GM18519 (cell line): ENCODE data around the gene RNF5.
"Not testable (repeated sequence)": the region's sequence is repeated elsewhere in the genome, so short reads cannot be mapped to it uniquely, and the experiment has no call there.

Experiments
- ATAC-seq: cut with Tn5 transposase; IDR thresholded peaks from one replicate; pipeline ENCODE4 v1.9.1; 2021; ENCODE audit warnings: mild to moderate bottlenecking, moderate library complexity; ENCODE audit not compliant: unreplicated experiment, low FRiP score

RNF5 gene

DNA sequence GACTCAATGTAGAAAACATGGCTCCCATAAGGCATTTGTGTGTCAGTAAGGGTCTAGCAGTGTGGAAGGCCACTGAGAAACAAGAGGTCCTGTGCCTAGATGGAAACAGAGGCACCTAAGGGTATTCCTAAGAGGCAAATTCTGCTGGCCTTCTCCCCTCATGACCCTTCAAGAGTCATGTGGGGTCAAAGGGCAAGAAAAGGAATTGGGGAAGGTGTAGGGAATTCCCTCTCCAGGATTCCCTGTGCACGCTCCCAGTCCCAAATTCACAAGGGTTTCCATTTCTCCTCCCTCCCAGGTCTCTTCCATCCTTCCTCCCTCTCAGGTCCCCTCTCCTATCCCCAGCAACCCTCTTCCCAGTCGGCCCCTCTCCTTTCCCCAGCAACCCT lies 2.9 kb upstream of the RNF5 start:
- no peak for ATAC-seq

DNA sequence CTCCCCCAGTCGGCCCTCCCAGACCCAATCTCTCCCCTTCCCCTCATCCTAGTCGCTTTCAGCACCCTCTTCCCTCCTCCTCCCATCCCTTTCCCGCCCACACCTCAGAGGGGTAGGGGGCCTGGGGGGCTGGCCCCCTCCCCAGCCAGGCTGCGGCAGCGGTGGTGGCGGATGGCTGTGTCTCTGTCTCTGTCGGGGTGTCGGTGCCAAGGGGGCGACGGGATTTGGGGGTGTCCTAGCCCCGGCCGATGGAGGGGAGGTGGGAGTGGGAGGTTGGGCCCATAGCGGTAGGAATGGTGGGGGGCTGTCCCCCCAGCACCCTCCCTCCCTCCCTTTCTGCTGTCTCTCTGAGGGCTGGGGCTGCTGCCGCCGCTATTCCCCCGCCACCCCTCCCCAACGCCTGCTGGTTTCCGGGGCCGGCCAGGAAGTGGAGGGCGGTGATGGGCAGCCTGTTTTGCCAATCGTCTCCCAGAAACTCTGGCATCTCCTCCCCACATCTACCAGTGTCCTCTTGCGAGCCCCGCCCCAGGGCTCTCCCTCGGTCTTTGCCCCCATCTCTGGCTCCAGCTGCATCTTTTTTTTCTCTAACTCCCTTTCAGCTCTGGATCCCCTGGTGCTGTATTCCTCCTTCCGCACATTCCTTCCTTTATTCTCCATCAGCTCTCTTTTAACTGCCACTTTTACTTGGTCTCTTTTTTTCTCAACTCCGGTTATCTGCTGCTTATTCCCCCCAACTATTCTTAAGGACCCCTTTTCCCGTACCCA lies 2.3 kb upstream of the RNF5 start, which contains the start of gene AGPAT1:
TSS of gene AGPAT1 (minus strand) at position 374 of the 765 bp plus-strand sequence. CDS start 4,588 bp downstream, outside the sequence.
- no peak for ATAC-seq

DNA sequence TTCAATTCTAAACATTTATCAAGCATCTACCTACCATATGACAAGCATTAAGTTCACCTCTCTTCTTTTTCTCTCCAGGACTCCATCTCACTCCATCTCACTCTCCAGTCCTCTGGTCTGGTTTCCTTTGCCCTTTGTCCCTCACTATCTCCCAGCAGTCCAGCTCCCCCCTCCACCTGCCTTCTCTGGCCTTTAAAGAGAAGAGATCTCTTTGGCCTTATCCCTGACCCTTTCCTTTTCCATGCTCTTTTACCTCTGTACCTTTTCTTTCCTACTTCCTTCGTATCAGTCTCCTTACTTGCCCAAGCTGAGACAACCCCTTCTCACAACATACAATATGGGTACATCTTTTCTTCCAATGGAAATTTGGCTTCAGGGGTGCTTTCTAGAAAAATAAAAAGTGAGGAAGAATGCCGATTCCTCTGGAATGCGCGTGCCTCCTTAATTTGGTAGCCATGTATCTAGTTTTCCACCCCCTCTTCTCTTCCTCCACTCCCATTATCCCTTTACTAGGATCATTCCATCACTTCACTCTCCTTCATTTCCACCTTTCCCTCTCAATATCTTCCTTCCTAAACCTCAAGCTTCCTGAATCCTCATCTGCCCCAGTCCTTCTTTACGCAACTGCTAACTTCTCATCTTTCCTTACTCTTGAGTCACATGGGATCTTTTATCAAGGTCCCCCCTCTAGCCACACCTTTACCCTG lies 1.6 kb upstream of the RNF5 start:
- no peak for ATAC-seq

DNA sequence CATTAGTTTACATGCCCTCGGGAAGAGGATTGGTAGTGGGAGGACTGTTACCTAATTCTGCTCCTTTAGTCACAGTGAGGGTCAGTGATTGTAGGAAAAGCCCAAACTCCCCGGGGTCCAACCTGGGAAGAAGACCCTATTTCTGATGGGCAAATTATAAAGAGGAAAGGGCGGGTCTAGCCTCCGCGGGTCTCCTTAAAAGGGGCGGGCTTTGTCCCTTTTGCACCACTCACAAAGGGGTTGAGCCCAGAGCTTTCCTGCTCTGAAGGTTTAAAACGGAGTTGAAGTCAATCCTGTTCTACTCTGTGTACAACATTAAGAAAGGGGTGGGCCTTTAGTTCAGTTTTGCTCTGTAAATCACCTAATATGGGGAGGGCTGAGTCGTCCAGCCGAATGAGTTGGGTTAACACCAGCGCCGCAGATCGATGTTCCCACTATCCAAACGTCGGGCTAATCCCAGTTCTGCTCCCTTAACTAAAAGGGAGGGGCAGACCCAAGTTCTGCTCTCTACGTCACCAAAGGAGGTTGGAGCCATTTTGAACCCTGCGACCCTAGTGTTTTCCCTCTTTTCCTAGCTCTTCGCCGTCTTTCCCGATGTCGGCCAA lies 920 bp upstream of the RNF5 start:
- no peak for ATAC-seq

DNA sequence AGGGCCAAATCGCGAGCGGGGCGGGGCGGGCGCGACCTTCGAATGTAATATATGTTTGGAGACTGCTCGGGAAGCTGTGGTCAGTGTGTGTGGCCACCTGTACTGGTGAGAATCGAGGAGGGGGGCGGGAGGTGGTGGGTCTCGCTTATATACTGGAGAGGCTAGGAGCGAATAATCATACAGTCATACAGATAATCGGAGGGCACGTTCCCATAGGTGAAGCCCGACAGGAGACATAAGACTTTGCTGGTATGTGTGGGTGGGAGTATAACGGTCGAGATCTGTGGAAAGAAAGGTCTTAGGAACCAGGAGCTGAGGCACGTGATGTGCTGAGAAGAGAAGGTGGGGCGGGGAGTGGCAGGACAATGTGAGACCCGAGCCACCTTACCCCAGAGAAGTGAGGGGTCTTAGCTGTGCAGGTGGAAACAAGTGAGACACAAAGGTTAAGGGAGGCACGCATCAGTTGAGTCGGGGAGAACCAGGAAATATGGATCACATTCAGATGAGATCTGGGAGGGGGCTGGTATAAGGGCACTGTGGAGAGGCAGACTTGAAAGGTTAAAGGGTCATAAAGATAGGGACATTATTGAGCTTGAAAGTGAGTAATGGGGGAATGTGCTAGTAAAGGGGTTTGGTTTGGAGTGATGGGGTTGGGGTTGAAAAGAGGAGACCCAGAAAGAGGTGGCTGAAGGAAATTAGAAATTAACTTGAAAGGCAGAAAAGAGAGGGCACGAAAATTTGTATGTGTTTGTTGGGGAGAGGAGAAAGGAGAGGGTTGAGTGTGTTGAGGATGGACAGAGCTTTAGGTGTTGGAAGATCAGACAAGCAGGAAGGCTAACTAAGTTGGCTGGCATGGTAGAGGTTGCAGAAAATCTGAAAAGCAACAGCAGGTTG lies 589 bp downstream of the RNF5 start:
- no peak for ATAC-seq

DNA sequence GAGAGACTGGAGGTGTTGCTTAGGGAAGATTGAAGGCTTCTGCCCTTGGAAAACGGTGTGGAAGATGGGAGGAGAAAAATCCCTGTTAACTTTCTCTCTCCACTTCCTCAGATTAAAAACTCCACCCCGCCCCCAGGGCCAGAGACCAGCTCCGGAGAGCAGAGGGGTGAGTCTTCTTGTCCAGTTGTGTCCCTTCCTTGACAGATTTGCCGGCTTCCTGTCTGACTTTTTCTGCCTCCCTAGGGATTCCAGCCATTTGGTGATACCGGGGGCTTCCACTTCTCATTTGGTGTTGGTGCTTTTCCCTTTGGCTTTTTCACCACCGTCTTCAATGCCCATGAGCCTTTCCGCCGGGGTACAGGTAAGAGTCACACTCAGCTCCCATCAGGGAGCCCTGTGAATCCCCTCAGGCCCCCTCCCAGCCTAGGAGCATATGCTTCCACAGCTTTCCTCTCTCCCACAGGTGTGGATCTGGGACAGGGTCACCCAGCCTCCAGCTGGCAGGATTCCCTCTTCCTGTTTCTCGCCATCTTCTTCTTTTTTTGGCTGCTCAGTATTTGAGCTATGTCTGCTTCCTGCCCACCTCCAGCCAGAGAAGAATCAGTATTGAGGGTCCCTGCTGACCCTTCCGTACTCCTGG lies 1.7 kb downstream of the RNF5 start:
- no peak for ATAC-seq

DNA sequence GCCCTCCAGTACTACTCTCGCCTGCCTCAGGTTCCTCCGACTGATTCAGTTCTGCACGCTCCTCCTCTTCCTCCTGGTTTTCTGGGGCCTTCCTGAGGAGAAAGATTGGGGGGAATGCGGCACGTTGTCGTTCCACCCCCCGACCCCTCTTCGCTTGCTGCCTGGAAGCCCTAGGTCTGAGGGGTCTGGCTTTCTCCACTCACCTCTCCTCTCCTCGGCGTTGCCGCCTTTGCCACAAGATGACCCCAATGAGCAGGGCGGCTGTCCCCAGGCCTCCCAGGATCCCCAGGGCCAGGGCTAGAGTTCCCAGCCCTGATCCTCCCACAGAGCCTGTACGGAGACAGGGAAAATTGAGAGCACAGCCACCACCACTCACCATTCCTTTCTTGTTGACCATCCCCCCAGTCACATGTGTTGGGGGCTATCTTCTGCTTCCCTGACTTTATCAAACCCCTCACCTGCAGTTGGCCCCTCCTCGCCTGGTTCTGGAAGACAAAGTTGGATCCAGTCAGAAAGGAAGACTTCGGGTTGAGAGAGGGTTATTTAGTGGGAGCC lies 3.0 kb downstream of the RNF5 start:
- ATAC-seq, result no peak

DNA sequence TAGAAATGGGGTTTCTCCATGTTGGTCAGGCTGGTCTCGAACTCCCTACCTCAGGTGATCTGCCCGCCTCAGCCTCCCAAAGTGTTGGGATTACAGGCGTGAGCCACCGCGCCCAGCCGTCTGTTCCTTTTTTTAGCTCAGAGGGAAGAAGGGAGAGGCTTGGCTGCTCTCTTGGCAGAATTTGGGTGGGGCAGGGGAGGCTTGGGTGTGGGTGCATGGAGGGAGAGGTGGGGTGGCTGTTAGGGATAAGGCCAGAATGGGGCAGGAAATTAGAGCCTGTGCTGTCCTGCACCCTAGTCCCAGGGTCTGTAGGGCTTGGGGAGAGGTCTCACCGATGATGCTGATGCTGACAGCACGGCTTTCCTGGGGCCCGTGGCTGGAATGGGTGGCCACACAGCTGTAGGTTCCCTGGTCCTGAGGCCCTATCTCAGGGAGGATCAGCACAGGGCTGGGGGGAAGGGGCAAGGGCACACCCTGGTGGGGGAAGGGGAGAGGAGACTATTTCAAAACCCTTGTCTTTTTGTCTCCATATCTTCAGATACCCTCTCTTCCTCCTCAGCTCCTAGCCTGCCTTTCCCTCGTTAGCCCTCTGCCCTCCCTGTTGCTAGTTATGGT lies 3.8 kb downstream of the RNF5 start:
- ATAC-seq, result no peak

DNA sequence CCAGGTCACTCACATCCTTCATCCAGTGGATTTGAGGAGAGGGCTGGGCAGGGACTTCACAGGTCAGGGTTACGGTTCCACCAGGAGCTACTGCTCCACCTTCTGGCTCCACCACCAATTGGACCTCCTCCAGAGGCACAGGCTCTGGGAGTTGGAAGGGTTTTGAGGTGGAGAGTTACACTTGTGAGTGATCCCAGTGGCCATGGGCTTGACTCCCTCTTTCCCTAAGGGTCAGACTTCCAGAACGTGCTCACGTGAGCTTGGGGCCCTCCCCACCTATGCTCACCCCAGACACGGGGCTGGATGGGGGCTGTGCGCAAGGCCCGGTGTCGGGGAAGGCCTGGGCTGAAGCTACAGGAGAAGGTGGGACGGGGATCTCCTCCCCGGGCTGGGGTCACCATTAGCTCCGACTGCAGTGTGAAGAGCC lies 4.4 kb downstream of the RNF5 start:
- ATAC-seq, result no peak

DNA sequence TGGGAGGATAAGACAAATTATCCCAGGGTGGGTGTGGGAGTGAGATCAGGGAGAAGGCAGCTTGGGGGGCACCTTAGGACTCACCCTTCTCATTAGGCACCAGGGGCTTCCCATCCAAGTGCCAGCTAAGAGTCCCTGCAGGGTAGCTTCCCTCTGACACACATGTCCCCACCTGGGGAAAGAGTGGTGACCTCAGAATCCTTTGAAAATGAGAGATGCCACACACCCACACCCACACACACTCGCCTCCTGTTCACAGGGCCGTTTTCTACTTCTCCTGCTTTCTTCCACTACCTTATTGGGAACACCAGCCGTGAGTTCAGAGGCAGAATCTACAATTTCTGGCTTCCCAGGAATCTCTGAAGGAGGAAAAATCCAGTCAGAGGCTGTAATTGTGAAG lies 4.8 kb downstream of the RNF5 start:
- no peak for ATAC-seq

DNA sequence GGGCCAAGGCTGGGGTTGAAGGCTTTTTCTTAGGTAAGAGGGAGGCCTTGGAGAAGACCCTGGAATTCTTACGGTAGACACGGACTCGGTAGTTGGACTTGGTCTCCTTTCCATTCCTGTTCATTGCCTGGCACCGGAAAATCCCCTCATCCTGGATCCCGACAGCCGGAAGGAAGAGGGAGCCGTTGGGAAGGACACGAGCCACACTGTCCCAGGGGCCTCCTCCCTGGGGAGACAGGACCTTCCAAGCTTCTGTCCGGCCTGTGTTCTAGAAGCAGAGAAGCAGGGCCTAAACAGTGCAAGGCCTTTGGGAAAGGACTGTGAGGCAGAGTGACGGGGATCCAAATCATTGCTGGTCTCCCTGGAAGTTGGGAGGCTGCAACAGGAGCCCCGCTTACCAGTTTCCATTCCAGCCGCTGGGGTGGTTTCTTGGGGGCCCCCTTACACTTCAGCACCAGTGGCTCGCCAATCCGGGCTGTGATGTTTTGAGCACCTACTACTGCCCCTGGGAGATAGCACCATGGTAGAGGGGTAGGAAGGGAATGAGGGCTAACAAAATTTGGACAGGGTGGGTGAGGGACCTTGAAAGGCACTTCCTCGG lies 5.4 kb downstream of the RNF5 start:
- no peak for ATAC-seq

DNA sequence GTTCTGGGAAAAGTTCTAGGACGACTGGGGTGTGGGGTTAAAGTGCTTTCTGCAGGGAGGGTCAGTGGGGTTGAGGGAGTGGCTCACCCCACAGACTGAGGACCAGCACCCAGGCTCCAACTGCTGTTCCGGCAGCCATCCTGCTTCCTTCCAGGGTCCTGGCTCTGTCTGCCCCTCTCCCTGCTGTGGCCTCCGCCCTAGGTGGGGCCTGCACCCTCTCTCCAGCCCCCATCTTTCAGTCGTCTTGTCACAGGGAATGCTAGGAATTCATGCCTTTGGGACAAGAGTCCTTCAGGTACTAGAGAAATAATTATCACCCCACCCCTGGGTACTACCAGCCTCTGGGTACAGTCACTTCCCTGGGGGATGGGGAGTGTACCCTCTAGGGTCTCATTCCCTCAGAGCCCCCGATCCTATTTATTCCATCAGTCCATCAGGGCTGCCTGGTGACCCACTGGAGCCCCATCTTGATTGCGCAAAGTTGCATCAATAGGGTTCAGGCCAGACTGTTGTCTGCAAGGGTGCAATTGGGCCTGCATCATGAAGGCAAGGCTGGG lies 6.0 kb downstream of the RNF5 start, which contains the start of gene AGER:
TSS of gene AGER (minus strand) at position 170 of the 557 bp plus-strand sequence. CDS start at position 139, 31 bp downstream.
- no peak for ATAC-seq

DNA sequence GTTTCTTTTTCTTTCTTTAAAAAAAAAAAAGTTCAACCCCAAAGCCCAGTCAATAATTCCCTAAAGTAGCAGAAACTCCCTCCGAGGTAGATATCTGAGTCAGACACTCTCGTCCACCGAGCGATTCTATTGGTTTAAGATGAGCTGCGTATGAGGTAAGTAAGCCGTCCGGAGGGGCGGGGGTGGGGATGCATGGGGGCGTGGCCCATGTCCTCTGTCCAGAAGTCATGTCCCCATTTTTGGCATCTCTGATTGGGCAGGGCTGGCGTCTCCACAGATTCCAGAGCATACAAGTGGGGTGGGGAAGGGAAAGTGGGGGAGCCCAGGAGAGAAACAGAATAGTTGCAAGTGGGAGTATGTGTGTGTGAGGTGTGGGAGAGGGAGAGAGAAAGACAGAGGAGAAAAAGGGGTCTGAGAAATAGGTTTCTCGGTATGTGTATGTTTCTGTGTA lies 7.5 kb downstream of the RNF5 start:
- ATAC-seq, result not testable (repeated sequence)

DNA sequence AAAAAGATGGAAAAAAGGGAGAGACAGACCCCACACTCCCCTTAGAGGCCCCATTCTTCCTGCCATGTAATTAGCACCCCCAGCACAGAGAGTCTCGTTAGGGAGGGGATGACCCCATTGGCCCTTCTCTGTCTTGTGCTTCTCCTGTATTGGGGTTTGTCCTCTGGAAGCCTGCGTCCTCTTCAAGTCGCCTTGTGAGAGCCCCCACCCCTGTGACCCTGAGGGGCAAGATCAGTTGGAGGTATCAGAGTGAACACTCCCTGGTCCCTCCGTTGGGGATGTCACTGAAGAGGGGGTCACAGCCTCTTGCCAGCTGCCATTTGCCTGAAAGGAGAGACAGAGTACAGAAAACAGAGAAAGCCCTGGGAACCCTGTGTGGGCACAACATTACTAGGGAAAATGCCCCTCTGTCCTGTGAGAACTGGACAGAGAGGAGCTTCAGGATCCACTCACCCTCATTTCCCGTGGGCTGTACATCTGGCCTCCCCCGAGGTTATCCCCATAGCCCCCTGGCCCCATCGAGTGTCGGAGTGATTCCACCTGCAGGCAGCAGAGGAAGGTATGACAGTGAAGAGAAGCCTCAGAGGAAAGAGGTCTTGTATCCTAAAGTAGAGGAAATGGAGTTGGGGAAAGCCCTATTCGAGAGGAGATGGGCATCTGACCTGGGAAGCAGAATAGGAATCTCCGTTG lies 8.1 kb downstream of the RNF5 start:
- not testable (repeated sequence) for ATAC-seq

DNA sequence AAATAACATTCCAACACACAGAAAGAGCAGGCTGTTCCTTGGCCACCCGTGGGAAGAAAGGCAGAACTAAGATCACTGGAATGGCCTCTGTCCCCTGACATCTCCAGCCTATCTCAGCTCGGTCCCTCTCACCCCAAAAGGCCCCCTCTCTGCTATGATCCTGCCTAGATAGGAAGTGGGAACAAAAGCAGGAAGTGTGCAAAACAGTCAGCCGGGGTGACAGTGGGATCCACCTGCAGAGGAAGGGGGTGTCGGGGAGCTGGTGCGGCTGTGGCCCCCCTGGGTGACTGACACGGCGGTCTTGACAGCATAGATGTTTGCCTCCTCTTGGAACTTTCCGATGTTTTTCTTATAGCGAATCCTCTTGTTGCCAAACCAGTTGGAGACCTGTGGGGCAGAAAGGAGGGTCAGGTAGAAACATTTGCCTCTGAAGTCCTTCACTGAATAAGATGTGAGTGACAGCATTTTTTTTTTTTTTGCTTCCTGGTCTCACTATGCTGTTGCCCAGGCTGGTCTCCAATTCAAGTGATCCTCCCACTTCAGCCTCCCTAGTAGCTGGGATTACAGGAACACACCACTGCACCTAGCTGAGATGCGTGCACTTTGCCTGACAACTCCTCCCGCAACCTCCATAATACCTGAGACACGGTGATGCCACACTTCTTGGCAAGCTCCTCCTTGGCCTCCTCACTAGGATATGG lies 9.0 kb downstream of the RNF5 start:
- no peak for ATAC-seq

DNA sequence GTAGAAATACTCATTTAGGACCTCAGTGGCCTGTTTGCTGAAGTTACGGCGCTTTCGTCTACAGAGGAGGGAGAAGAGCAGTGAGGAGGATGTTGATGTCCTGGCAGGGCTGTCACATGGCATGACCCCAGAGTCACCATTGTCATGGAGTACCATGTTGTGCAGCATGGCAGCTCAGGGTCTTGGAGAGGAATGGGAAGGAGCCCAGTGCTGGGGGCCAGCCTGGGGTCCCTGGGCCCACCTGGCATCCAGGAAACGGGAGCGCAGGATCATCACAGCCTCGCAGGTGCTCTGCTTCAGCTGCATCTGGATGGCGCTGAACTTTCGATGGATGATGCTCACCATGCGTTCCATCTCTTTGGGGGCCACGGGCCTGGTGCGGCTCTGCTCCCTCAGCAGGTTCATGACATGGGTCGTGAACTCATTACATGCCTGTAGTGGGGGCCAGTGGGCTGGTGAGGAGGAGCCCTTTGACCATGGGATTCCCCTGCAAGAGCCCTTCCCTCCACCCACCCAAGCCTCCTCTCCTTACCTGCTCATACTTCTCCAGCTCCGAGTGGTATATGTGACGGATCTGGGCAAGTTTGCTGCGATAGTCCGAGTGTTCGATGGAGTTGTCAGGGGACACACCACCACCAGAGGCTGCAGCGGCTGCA lies 9.6 kb downstream of the RNF5 start:
- ATAC-seq, result not testable (repeated sequence)
